Right kidney (tissue), 1 donor: ENCODE data around the gene TRABD2B.

ENCODE experiments used
- DNase-seq: peaks from one replicate; pipeline ENCODE4 v3.0.0-alpha.2; 2016

The TRABD2B gene

GRCh38 chr1:47849591-47850261, 147.5 kb downstream of the TRABD2B start:
- DNase-seq = no peak

GRCh38 chr1:47849005-47849521, 148.1 kb downstream of the TRABD2B start:
- no peak for DNase-seq

- DNase-seq = no peak
These were observed 149.4 kb downstream of the TRABD2B start for GRCh38 chr1:47847763-47848162.

GRCh38 chr1:47844558-47844955, 152.6 kb downstream of the TRABD2B start:
- no peak for DNase-seq

- no peak for DNase-seq
These were observed 153.2 kb downstream of the TRABD2B start for GRCh38 chr1:47843781-47844557.

- no peak for DNase-seq
These were observed 154.1 kb downstream of the TRABD2B start for GRCh38 chr1:47843059-47843458.

- no peak for DNase-seq
These were observed 154.8 kb downstream of the TRABD2B start for GRCh38 chr1:47842228-47842919.

- no peak for DNase-seq
These were observed 155.8 kb downstream of the TRABD2B start for GRCh38 chr1:47841356-47841755.

- DNase-seq = no peak
These were observed 156.6 kb downstream of the TRABD2B start for GRCh38 chr1:47840393-47841190.

- no peak for DNase-seq
These were observed 157.8 kb downstream of the TRABD2B start for GRCh38 chr1:47839433-47839760.

GRCh38 chr1:47838562-47839432, 158.4 kb downstream of the TRABD2B start:
- no peak for DNase-seq

- DNase-seq = no peak
These were observed 159.2 kb downstream of the TRABD2B start for GRCh38 chr1:47837866-47838561.

- no peak for DNase-seq
These were observed 159.9 kb downstream of the TRABD2B start for GRCh38 chr1:47837056-47837830.

- no peak for DNase-seq
These were observed 161.8 kb downstream of the TRABD2B start for GRCh38 chr1:47835409-47835808.

GRCh38 chr1:47834326-47834725, 162.9 kb downstream of the TRABD2B start:
- no peak for DNase-seq

- no peak for DNase-seq
These were observed 166.4 kb downstream of the TRABD2B start for GRCh38 chr1:47830641-47831333.

GRCh38 chr1:47830021-47830420, 167.2 kb downstream of the TRABD2B start:
- no peak for DNase-seq

GRCh38 chr1:47828978-47829377, 168.2 kb downstream of the TRABD2B start:
- no peak for DNase-seq

GRCh38 chr1:47827109-47827508, 170.1 kb downstream of the TRABD2B start:
- no peak for DNase-seq
